ENCODE results near the gene GALNT6.
A peak's percentile ranks its signal among the peaks of the same experiment; 100 is the strongest.

GALNT6 gene

GRCh38 chr12:51358496-51358895 lies 32.7 kb downstream of the GALNT6 start:
- WGBS = 97% methylated on average over 8 of the region's 8 CpGs
- H4K8ac ChIP-seq (ENCODE audit: low read length) = no peak overlapping the region

GRCh38 chr12:51357374-51358047 lies 33.7 kb downstream of the GALNT6 start:
- Histone ChIP-seq H3K27ac (ENCODE audit: low read length, poor library complexity, severe bottlenecking) (no peak overlapping the region), H3K4ac (ENCODE audit: low read depth in 1 of 2, low read length in 2 of 2) (no peak overlapping the region), H2AFZ (ENCODE audit: low read depth, low read length) (no peak overlapping the region), H2BK12ac (ENCODE audit: low read length in 2 of 2) (no peak overlapping the region), H3K79me1 (replicated peaks; ENCODE audit: low read length, poor library complexity, severe bottlenecking) (no peaks in the 10 kb centered on the region), H3K23ac (ENCODE audit: low read length in 2 of 2) (no peak overlapping the region), H3K36me3 (ENCODE audit: control insufficient read depth in 1 of 2, insufficient read depth in 2 of 2, low read depth in 1 of 2, low read length in 2 of 2) (no peaks in the 10 kb centered on the region), H3K4me2 (ENCODE audit: low read length, poor library complexity, severe bottlenecking) (no peak overlapping the region), H3K4me1 (ENCODE audit: control insufficient read depth, insufficient read depth, low read depth, low read length) (no peaks in the 10 kb centered on the region), H2AK5ac (ENCODE audit: low read length, severe bottlenecking) (no peak overlapping the region), H4K8ac (ENCODE audit: low read length) (no peak overlapping the region), H3K9me3 (ENCODE audit: control insufficient read depth, low read length) (no peaks in the 10 kb centered on the region), H3K4me3 (ENCODE audit: insufficient read depth in 1 of 2, low read depth in 1 of 2, low read length in 2 of 2) (no peak overlapping the region), H4K91ac (ENCODE audit: low read length) (no peak overlapping the region), H3K9ac (ENCODE audit: low read length) (no peak overlapping the region), H3K18ac (ENCODE audit: low read depth in 1 of 2, low read length in 2 of 2) (no peak overlapping the region), H2BK15ac (ENCODE audit: low read depth, poor library complexity, severe bottlenecking) (no peak overlapping the region), H3K27me3 (ENCODE audit: control insufficient read depth in 1 of 2, insufficient read depth in 1 of 2, low read length in 2 of 2) (peaks cover 0 to 16% of the 10 kb centered on the region in 2 experiments), H3K14ac (ENCODE audit: low read length in 2 of 2) (no peak overlapping the region), H2BK120ac (ENCODE audit: low read depth, low read length) (no peak overlapping the region), H2BK5ac (ENCODE audit: low read depth, low read length, poor library complexity, severe bottlenecking) (no peak overlapping the region)
- WGBS = 95% methylated on average over 10 of the region's 10 CpGs
- DNase-seq = no peak

More at GRCh38 chr12:51358496-51358895, 32.7 kb downstream of the GALNT6 start:
- no peak overlapping the region for H3K4me2 ChIP-seq (ENCODE audit: low read length, poor library complexity, severe bottlenecking)
- no peak overlapping the region for H3K9ac ChIP-seq (ENCODE audit: low read length)
- no peak overlapping the region for H2BK15ac ChIP-seq (ENCODE audit: low read depth, poor library complexity, severe bottlenecking)
- no peaks in the 10 kb centered on the region for H3K9me3 ChIP-seq (ENCODE audit: control insufficient read depth, low read length)
- H3K14ac ChIP-seq (ENCODE audit: low read length in 2 of 2) = no peak overlapping the region
- no peaks in the 10 kb centered on the region for H3K79me1 ChIP-seq (replicated peaks; ENCODE audit: low read length, poor library complexity, severe bottlenecking)
- DNase-seq = no peak
- H3K27ac ChIP-seq (ENCODE audit: low read length, poor library complexity, severe bottlenecking) = no peak overlapping the region
- H2AFZ ChIP-seq (ENCODE audit: low read depth, low read length) = no peak overlapping the region
- H4K91ac ChIP-seq (ENCODE audit: low read length) = no peak overlapping the region
- H3K36me3 ChIP-seq (ENCODE audit: control insufficient read depth in 1 of 2, insufficient read depth in 2 of 2, low read depth in 1 of 2, low read length in 2 of 2) = no peaks in the 10 kb centered on the region
- no peak overlapping the region for H2BK5ac ChIP-seq (ENCODE audit: low read depth, low read length, poor library complexity, severe bottlenecking)
- H2BK120ac ChIP-seq (ENCODE audit: low read depth, low read length) = no peak overlapping the region
- H3K4me1 ChIP-seq (ENCODE audit: control insufficient read depth, insufficient read depth, low read depth, low read length) = no peaks in the 10 kb centered on the region
- H3K4me3 ChIP-seq (ENCODE audit: insufficient read depth in 1 of 2, low read depth in 1 of 2, low read length in 2 of 2) = no peak overlapping the region
- H3K4ac ChIP-seq (ENCODE audit: low read depth in 1 of 2, low read length in 2 of 2) = no peak overlapping the region
- H2AK5ac ChIP-seq (ENCODE audit: low read length, severe bottlenecking) = no peak overlapping the region
- H3K18ac ChIP-seq (ENCODE audit: low read depth in 1 of 2, low read length in 2 of 2) = no peak overlapping the region
- H2BK12ac ChIP-seq (ENCODE audit: low read length in 2 of 2) = no peak overlapping the region
- peaks cover 0 to 16% of the 10 kb centered on the region in 2 experiments for H3K27me3 ChIP-seq (ENCODE audit: control insufficient read depth in 1 of 2, insufficient read depth in 1 of 2, low read length in 2 of 2)
- H3K23ac ChIP-seq (ENCODE audit: low read length in 2 of 2) = no peak overlapping the region

GRCh38 chr12:51351913-51352532 lies 39.2 kb downstream of the GALNT6 start:
- H3K4ac ChIP-seq (ENCODE audit: low read depth in 1 of 2, low read length in 2 of 2) = no peak overlapping the region
- DNase-seq = peak; percentile 55
- H2BK5ac ChIP-seq (ENCODE audit: low read depth, low read length, poor library complexity, severe bottlenecking) = no peak overlapping the region
- H4K91ac ChIP-seq (ENCODE audit: low read length) = no peak overlapping the region
- peaks cover 0 to 9% of the 10 kb centered on the region in 2 experiments for H3K27me3 ChIP-seq (ENCODE audit: control insufficient read depth in 1 of 2, insufficient read depth in 1 of 2, low read length in 2 of 2)
- no peak overlapping the region for H3K14ac ChIP-seq (ENCODE audit: low read length in 2 of 2)
- no peak overlapping the region for H3K27ac ChIP-seq (ENCODE audit: low read length, poor library complexity, severe bottlenecking)
- H3K36me3 ChIP-seq (ENCODE audit: control insufficient read depth in 1 of 2, insufficient read depth in 2 of 2, low read depth in 1 of 2, low read length in 2 of 2) = no peaks in the 10 kb centered on the region
- H3K79me1 ChIP-seq (replicated peaks; ENCODE audit: low read length, poor library complexity, severe bottlenecking) = no peaks in the 10 kb centered on the region
- H2AFZ ChIP-seq (ENCODE audit: low read depth, low read length) = no peak overlapping the region
- no peak overlapping the region for H4K8ac ChIP-seq (ENCODE audit: low read length)
- no peaks in the 10 kb centered on the region for H3K9me3 ChIP-seq (ENCODE audit: control insufficient read depth, low read length)
- no peak overlapping the region for H3K18ac ChIP-seq (ENCODE audit: low read depth in 1 of 2, low read length in 2 of 2)
- no peak overlapping the region for H3K4me3 ChIP-seq (ENCODE audit: insufficient read depth in 1 of 2, low read depth in 1 of 2, low read length in 2 of 2)
- no peaks in the 10 kb centered on the region for H3K4me1 ChIP-seq (ENCODE audit: control insufficient read depth, insufficient read depth, low read depth, low read length)
- no peak overlapping the region for H3K9ac ChIP-seq (ENCODE audit: low read length)
- no peak overlapping the region for H2BK15ac ChIP-seq (ENCODE audit: low read depth, poor library complexity, severe bottlenecking)
- no peak overlapping the region for H3K4me2 ChIP-seq (ENCODE audit: low read length, poor library complexity, severe bottlenecking)
- no peak overlapping the region for H3K23ac ChIP-seq (ENCODE audit: low read length in 2 of 2)
- 48% methylated on average over 9 of the region's 11 CpGs for WGBS
- no peak overlapping the region for H2AK5ac ChIP-seq (ENCODE audit: low read length, severe bottlenecking)
- H2BK120ac ChIP-seq (ENCODE audit: low read depth, low read length) = no peak overlapping the region
- no peak overlapping the region for H2BK12ac ChIP-seq (ENCODE audit: low read length in 2 of 2)

- Histone ChIP-seq H3K4ac (ENCODE audit: low read depth in 1 of 2, low read length in 2 of 2) (no peak overlapping the region), H3K4me1 (ENCODE audit: control insufficient read depth, insufficient read depth, low read depth, low read length) (peaks cover 6% of the 10 kb centered on the region), H4K8ac (ENCODE audit: low read length) (no peak overlapping the region), H3K27me3 (ENCODE audit: control insufficient read depth in 1 of 2, insufficient read depth in 1 of 2, low read length in 2 of 2) (peaks cover 0 to 2% of the 10 kb centered on the region in 2 experiments), H3K79me1 (replicated peaks; ENCODE audit: low read length, poor library complexity, severe bottlenecking) (no peaks in the 10 kb centered on the region), H2AK5ac (ENCODE audit: low read length, severe bottlenecking) (no peak overlapping the region), H3K14ac (ENCODE audit: low read length in 2 of 2) (no peak overlapping the region), H3K27ac (ENCODE audit: low read length, poor library complexity, severe bottlenecking) (no peak overlapping the region), H2AFZ (ENCODE audit: low read depth, low read length) (no peak overlapping the region), H3K9ac (ENCODE audit: low read length) (no peak overlapping the region), H4K91ac (ENCODE audit: low read length) (no peak overlapping the region), H3K36me3 (ENCODE audit: control insufficient read depth in 1 of 2, insufficient read depth in 2 of 2, low read depth in 1 of 2, low read length in 2 of 2) (no peaks in the 10 kb centered on the region), H3K9me3 (ENCODE audit: control insufficient read depth, low read length) (no peaks in the 10 kb centered on the region), H2BK12ac (ENCODE audit: low read length in 2 of 2) (no peak overlapping the region), H2BK5ac (ENCODE audit: low read depth, low read length, poor library complexity, severe bottlenecking) (no peak overlapping the region), H3K23ac (ENCODE audit: low read length in 2 of 2) (no peak overlapping the region), H2BK120ac (ENCODE audit: low read depth, low read length) (no peak overlapping the region), H3K4me3 (ENCODE audit: insufficient read depth in 1 of 2, low read depth in 1 of 2, low read length in 2 of 2) (no peak overlapping the region), H2BK15ac (ENCODE audit: low read depth, poor library complexity, severe bottlenecking) (no peak overlapping the region), H3K4me2 (ENCODE audit: low read length, poor library complexity, severe bottlenecking) (no peak overlapping the region), H3K18ac (ENCODE audit: low read depth in 1 of 2, low read length in 2 of 2) (no peak overlapping the region)
- WGBS = 83% methylated on average over 5 of the region's 5 CpGs
- DNase-seq = no peak
These were observed 42.2 kb downstream of the GALNT6 start for GRCh38 chr12:51349026-51349425.
